ENCODE measurements around the gene ELMOD3.
A peak's percentile ranks its signal among the peaks of the same experiment; 100 is the strongest.

Gene ELMOD3

DNA sequence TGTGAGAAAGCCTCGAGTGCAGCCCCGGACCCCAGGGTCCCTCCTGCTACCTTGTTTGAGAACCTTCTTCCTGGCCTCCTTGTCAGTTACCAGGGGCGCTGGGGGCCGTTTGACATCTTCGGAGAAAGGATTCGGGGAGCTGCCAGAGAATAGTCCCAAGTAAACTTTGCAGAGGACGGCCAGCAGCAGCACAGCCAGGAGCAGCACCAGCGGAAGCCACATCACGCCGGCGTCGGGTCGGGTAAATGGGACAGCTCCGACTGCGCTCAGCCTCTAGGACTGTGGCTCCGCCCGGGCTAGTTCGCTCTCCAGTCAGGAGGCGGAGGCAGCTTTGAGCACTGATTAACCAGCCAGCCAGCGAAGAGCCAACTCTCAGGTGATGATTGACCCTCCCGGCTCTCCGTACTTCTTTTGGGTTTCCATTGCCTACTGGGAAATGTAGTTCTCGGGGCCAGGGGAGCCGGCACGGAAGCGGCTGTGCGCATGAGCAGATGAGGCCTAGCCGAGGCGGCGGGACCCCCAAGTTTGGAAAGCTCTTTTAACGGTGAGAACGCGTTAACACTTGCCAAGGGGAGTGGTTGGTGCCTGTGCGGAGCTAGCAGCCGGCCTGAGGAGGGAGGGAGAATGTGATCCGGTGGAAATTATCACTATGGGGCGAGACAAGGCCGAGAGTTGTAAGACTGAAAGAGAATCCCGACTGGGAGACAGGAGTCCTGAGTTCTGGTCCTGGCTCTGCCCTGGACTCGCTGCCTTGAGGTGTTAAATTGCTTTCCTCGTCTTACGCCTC is at the start of gene ELMOD3, which contains the start of gene RETSAT:
TSS of gene ELMOD3 (plus strand) at position 484 of the 787 bp plus-strand sequence. CDS start 2,430 bp downstream, outside the sequence.
TSS of gene RETSAT (minus strand) at position 243 of the 787 bp plus-strand sequence. CDS start at position 222, 21 bp downstream.
- Histone ChIP-seq H3K9me2 (replicated peaks; ENCODE audit: low read depth, low read length) (no peaks in the 10 kb centered on the region), H2AFZ (ENCODE audit: low read length) (peak within 1 kb of the TSS; percentile 94), H3K9ac (ENCODE audit: low read depth, low read length, poor library complexity, severe bottlenecking) (peak within 1 kb of the TSS; percentile 85), H3K4me3 (ENCODE audit: low read length, poor library complexity, severe bottlenecking) (peak within 1 kb of the TSS; percentile 85), H3K27me3 (ENCODE audit: insufficient read depth, low read length, poor library complexity, severe bottlenecking) (no peaks in the 10 kb centered on the region), H3K9me3 (ENCODE audit: insufficient read depth, low read depth, low read length) (no peaks in the 10 kb centered on the region), H3K36me3 (ENCODE audit: insufficient read depth, low read length) (no peaks in the 10 kb centered on the region), H3F3A (ENCODE audit: low read depth) (no peaks in the 10 kb centered on the region), H4K20me1 (ENCODE audit: insufficient read depth, low read length, poor library complexity, severe bottlenecking) (no peaks in the 10 kb centered on the region), H3K79me2 (ENCODE audit: insufficient read depth, low read length) (peaks cover 24% of the 10 kb centered on the region), H3K4me1 (ENCODE audit: insufficient read depth, low read length, poor library complexity, severe bottlenecking) (peaks cover 32% of the 10 kb centered on the region), H3K4me2 (ENCODE audit: low read depth, low read length, poor library complexity, severe bottlenecking) (peak within 1 kb of the TSS; percentile 100)
- no peak for TF ChIP-seq EZH2phosphoT487 (IDR thresholded peaks at IDR 0.05; ENCODE audit: borderline replicate concordance)
- TF ChIP-seq, protein P1, sequence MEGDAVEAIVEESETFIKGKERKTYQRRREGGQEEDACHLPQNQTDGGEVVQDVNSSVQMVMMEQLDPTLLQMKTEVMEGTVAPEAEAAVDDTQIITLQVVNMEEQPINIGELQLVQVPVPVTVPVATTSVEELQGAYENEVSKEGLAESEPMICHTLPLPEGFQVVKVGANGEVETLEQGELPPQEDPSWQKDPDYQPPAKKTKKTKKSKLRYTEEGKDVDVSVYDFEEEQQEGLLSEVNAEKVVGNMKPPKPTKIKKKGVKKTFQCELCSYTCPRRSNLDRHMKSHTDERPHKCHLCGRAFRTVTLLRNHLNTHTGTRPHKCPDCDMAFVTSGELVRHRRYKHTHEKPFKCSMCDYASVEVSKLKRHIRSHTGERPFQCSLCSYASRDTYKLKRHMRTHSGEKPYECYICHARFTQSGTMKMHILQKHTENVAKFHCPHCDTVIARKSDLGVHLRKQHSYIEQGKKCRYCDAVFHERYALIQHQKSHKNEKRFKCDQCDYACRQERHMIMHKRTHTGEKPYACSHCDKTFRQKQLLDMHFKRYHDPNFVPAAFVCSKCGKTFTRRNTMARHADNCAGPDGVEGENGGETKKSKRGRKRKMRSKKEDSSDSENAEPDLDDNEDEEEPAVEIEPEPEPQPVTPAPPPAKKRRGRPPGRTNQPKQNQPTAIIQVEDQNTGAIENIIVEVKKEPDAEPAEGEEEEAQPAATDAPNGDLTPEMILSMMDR (conservative IDR thresholded peaks at IDR 0.05; ENCODE audit: low read length): no peak

DNA sequence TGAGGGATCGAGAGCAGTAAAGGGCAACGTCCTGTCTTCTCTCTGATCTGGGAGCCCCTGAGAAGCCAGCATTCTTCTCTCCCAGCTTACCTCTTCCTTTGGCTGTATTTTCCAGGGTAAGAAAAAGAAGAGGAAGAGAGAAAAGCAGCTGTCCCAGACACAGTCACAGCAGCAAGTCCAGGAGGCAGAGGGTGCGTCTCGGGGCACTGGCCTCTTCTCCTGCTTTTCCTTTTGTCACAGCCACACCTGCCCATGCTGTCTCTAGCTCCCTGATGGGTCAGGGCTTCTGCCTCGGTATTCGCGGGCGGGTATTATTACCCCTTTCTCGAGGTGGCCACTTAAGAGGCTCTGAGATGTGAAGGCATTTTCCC is 47.1 kb upstream of the ELMOD3 start:
- Histone ChIP-seq H2AFZ (ENCODE audit: low read length) (peak overlapping the region; percentile 86; the same call in 1 of the 2 replicates), H3K79me2 (ENCODE audit: insufficient read depth, low read length) (no peaks in the 10 kb centered on the region), H3K9me2 (replicated peaks; ENCODE audit: low read depth, low read length) (no peaks in the 10 kb centered on the region), H3K9me3 (ENCODE audit: insufficient read depth, low read depth, low read length) (no peaks in the 10 kb centered on the region), H3K36me3 (ENCODE audit: insufficient read depth, low read length) (no peaks in the 10 kb centered on the region), H4K20me1 (ENCODE audit: insufficient read depth, low read length, poor library complexity, severe bottlenecking) (no peaks in the 10 kb centered on the region), H3K4me2 (ENCODE audit: low read depth, low read length, poor library complexity, severe bottlenecking) (peak overlapping the region; percentile 71), H3F3A (ENCODE audit: low read depth) (no peaks in the 10 kb centered on the region), H3K4me3 (ENCODE audit: low read length, poor library complexity, severe bottlenecking) (peak overlapping the region; percentile 67), H3K27me3 (ENCODE audit: insufficient read depth, low read length, poor library complexity, severe bottlenecking) (no peaks in the 10 kb centered on the region), H3K9ac (ENCODE audit: low read depth, low read length, poor library complexity, severe bottlenecking) (peak overlapping the region; percentile 55), H3K4me1 (ENCODE audit: insufficient read depth, low read length, poor library complexity, severe bottlenecking) (peaks cover 16% of the 10 kb centered on the region)
- TF ChIP-seq EZH2phosphoT487 (IDR thresholded peaks at IDR 0.05; ENCODE audit: borderline replicate concordance): no peak
- TF ChIP-seq, protein P1 (conservative IDR thresholded peaks at IDR 0.05; ENCODE audit: low read length): no peak

- Histone ChIP-seq H4K20me1 (ENCODE audit: insufficient read depth, low read length, poor library complexity, severe bottlenecking) (no peaks in the 10 kb centered on the region), H3K4me2 (ENCODE audit: low read depth, low read length, poor library complexity, severe bottlenecking) (no peak overlapping the region), H3K9me2 (replicated peaks; ENCODE audit: low read depth, low read length) (no peaks in the 10 kb centered on the region), H3K27me3 (ENCODE audit: insufficient read depth, low read length, poor library complexity, severe bottlenecking) (no peaks in the 10 kb centered on the region), H3K9me3 (ENCODE audit: insufficient read depth, low read depth, low read length) (no peaks in the 10 kb centered on the region), H3K79me2 (ENCODE audit: insufficient read depth, low read length) (no peaks in the 10 kb centered on the region), H3K9ac (ENCODE audit: low read depth, low read length, poor library complexity, severe bottlenecking) (no peak overlapping the region), H3K4me3 (ENCODE audit: low read length, poor library complexity, severe bottlenecking) (no peak overlapping the region), H3F3A (ENCODE audit: low read depth) (no peaks in the 10 kb centered on the region), H3K4me1 (ENCODE audit: insufficient read depth, low read length, poor library complexity, severe bottlenecking) (peaks cover 16% of the 10 kb centered on the region), H2AFZ (ENCODE audit: low read length) (no peak overlapping the region), H3K36me3 (ENCODE audit: insufficient read depth, low read length) (no peaks in the 10 kb centered on the region)
- TF ChIP-seq, protein P1 (conservative IDR thresholded peaks at IDR 0.05; ENCODE audit: low read length): no peak
- no peak for TF ChIP-seq EZH2phosphoT487 (IDR thresholded peaks at IDR 0.05; ENCODE audit: borderline replicate concordance)
Observed at GRCh38 chr2:85308201-85308600, 46.4 kb upstream of the ELMOD3 start.
